ENCODE measurements around the gene TMPRSS9.

DNA sequence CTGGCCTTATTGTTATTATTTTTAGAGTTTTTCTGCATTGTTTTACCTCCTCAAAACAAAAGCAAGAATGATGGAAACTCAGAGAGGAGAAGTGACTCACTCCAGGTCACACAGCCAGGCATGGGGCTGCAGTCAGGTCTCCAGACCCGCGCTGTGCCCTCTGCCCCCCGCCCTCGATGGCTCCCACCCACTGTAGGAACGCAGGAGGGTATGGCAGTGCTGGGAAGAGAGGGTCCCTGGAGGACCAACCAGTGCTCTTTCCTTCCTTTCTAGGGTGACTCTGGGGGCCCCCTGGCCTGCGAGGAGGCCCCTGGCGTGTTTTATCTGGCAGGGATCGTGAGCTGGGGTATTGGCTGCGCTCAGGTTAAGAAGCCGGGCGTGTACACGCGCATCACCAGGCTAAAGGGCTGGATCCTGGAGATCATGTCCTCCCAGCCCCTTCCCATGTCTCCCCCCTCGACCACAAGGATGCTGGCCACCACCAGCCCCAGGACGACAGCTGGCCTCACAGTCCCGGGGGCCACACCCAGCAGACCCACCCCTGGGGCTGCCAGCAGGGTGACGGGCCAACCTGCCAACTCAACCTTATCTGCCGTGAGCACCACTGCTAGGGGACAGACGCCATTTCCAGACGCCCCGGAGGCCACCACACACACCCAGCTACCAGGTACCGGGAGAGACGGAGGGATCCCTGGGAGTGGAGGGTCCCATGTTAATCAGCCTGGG, 61.7 kb downstream of the TMPRSS9 start:
- TF ChIP-seq POLR2A (IDR thresholded peaks at IDR 0.05) (no peak), POLR2AphosphoS5 (IDR thresholded peaks at IDR 0.05) (no peak)
- TF ChIP-seq, protein P1, sequence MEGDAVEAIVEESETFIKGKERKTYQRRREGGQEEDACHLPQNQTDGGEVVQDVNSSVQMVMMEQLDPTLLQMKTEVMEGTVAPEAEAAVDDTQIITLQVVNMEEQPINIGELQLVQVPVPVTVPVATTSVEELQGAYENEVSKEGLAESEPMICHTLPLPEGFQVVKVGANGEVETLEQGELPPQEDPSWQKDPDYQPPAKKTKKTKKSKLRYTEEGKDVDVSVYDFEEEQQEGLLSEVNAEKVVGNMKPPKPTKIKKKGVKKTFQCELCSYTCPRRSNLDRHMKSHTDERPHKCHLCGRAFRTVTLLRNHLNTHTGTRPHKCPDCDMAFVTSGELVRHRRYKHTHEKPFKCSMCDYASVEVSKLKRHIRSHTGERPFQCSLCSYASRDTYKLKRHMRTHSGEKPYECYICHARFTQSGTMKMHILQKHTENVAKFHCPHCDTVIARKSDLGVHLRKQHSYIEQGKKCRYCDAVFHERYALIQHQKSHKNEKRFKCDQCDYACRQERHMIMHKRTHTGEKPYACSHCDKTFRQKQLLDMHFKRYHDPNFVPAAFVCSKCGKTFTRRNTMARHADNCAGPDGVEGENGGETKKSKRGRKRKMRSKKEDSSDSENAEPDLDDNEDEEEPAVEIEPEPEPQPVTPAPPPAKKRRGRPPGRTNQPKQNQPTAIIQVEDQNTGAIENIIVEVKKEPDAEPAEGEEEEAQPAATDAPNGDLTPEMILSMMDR (IDR thresholded peaks at IDR 0.05), result no peak
